Ureter (tissue), 1 donor: ENCODE data around the gene SRRM3. TPM values are rescaled to one million over a fixed set of nuclear protein-coding genes. Genes with fewer than 3 reads are reported as not detected.

Source experiments
- total RNA-seq: library from RNA; stranded (reverse); gene quantifications from one replicate; pipeline ENCODE4 v1.2.4, GENCODE V29; 2023
- donor health status: DM: yes; HTN: yes; CAD: no.

Gene SRRM3
- total RNA-seq, 1 donor from 2014 or later, result 2.3 TPM

Other genes with a start within 250 kb of the SRRM3 start
- 80.4 TPM for gene TMEM120A, start 207.3 kb upstream of the SRRM3 start, total RNA-seq
- gene STYXL1, start 153.9 kb upstream of the SRRM3 start, total RNA-seq, result 45.4 TPM
- gene MDH2, start 153.8 kb upstream of the SRRM3 start, total RNA-seq, result 177 TPM
- gene HSPB1, start 100.8 kb downstream of the SRRM3 start, total RNA-seq, result 1,074 TPM
- gene YWHAG, start 157.1 kb downstream of the SRRM3 start, total RNA-seq, result 99.4 TPM
- 0.70 TPM for gene SSC4D, start 207.8 kb downstream of the SRRM3 start, total RNA-seq
- gene ZP3, start 223.1 kb downstream of the SRRM3 start, total RNA-seq, result 23.3 TPM